Measurements from ENCODE around the gene CCL11. TPM values are rescaled to one million over a fixed set of nuclear protein-coding genes. Genes with fewer than 3 reads are reported as not detected.

CCL11 gene
- total RNA-seq, 4 donors from 2014 or later = not detected

DNA sequence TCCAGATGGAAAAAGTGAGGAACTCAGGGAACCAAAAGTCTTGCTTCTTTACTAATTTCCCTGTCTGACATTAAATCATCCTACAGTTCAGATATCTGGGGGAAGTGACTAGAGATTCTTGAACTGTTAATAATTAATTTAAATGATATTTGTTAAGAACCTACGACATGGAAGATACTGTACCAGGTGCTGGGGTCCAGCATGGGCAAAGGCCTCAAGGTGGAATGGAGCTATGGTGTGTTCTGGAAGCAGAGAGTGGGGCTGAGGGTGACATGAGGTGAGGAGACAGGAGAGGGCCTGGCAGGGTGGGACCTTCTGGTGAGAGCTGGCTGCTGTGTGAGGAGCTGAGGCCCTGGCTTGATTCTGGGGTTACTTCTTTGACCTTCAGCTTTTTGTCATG lies 36.5 kb upstream of the CCL11 start:
- WGBS = 67% methylated on average over 1 of the region's 1 CpG
- H3K27me3 ChIP-seq = no peaks in the 10 kb centered on the region
- no peak for TF ChIP-seq POLR2AphosphoS5 (IDR thresholded peaks at IDR 0.05)
- H3K9me3 ChIP-seq = no peaks in the 10 kb centered on the region
- no peak overlapping the region for H3K27ac ChIP-seq
- H3K4me1 ChIP-seq = peaks cover 64% of the 10 kb centered on the region
- no peak for DNase-seq (ENCODE audit: low spot score in 2 of 2)
- H3K36me3 ChIP-seq = no peaks in the 10 kb centered on the region
- no peak overlapping the region for H3K4me3 ChIP-seq

GRCh38 chr17:34249478-34249877 lies 36.1 kb upstream of the CCL11 start:
- WGBS = no CpG with 5 or more reads among the region's 1 CpG
- Histone ChIP-seq H3K36me3 (no peaks in the 10 kb centered on the region), H3K4me3 (no peak overlapping the region), H3K27me3 (no peaks in the 10 kb centered on the region), H3K4me1 (peaks cover 64% of the 10 kb centered on the region), H3K27ac (no peak overlapping the region), H3K9me3 (no peaks in the 10 kb centered on the region)
- TF ChIP-seq EP300 (IDR thresholded peaks at IDR 0.05) = no peak
- TF ChIP-seq POLR2A (IDR thresholded peaks at IDR 0.05) = no peak
- no peak for TF ChIP-seq CTCF (IDR thresholded peaks at IDR 0.05)
- no peak for TF ChIP-seq POLR2AphosphoS5 (IDR thresholded peaks at IDR 0.05)
- no peak for DNase-seq (ENCODE audit: low spot score in 2 of 2)

- Histone ChIP-seq H3K36me3 (no peaks in the 10 kb centered on the region), H3K27ac (no peak overlapping the region), H3K27me3 (no peaks in the 10 kb centered on the region), H3K4me3 (no peak overlapping the region), H3K9me3 (no peaks in the 10 kb centered on the region), H3K4me1 (peaks cover 81% of the 10 kb centered on the region)
- WGBS = 98% methylated on average over 3 of the region's 3 CpGs
- TF ChIP-seq POLR2A (IDR thresholded peaks at IDR 0.05) = no peak
- no peak for TF ChIP-seq POLR2AphosphoS5 (IDR thresholded peaks at IDR 0.05)
- no peak for DNase-seq (ENCODE audit: low spot score in 2 of 2)
These were observed 34.4 kb upstream of the CCL11 start for GRCh38 chr17:34251186-34251585.

DNA sequence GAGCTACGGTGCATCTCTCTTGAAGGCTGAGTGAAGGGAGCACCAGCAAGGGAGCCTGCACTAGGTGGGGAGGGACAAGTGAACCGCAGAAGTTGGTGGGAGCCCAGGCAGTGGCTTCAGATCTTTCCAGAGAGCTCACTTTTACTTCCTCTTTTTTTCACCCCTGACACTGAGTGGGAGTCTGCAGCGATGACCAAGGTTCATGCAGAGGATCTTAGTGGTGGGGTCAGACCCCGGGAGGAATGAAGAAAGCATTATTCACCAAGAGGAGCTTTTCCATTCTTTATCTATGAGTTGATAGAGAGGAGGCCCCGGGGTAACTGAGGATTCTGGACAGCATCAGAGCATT lies 33.5 kb upstream of the CCL11 start:
- TF ChIP-seq POLR2A (IDR thresholded peaks at IDR 0.05) (no peak), CTCF (IDR thresholded peaks at IDR 0.05) (no peak), POLR2AphosphoS5 (IDR thresholded peaks at IDR 0.05) (no peak), EP300 (IDR thresholded peaks at IDR 0.05) (no peak)
- DNase-seq (ENCODE audit: low spot score in 2 of 2) = no peak
- Histone ChIP-seq H3K9me3 (no peaks in the 10 kb centered on the region), H3K36me3 (no peaks in the 10 kb centered on the region), H3K27ac (peak overlapping the region; percentile 86), H3K27me3 (no peaks in the 10 kb centered on the region), H3K4me3 (no peak overlapping the region), H3K4me1 (peaks cover 85% of the 10 kb centered on the region)
- WGBS = 32% methylated on average over 5 of the region's 5 CpGs

GRCh38 chr17:34252444-34253138 lies 33.0 kb upstream of the CCL11 start:
- WGBS = 4% methylated on average over 6 of the region's 6 CpGs

GRCh38 chr17:34253139-34253525 lies 32.4 kb upstream of the CCL11 start:
- 64% methylated on average over 3 of the region's 3 CpGs for WGBS
- Histone ChIP-seq H3K4me3 (no peak overlapping the region), H3K27me3 (no peaks in the 10 kb centered on the region), H3K27ac (peak overlapping the region; percentile 86), H3K9me3 (no peaks in the 10 kb centered on the region), H3K4me1 (peaks cover 80% of the 10 kb centered on the region), H3K36me3 (no peaks in the 10 kb centered on the region)
- TF ChIP-seq POLR2AphosphoS5 (IDR thresholded peaks at IDR 0.05) (no peak), CTCF (IDR thresholded peaks at IDR 0.05) (no peak), EP300 (IDR thresholded peaks at IDR 0.05) (no peak), POLR2A (IDR thresholded peaks at IDR 0.05) (no peak)
- DNase-seq (ENCODE audit: low spot score in 2 of 2) = no peak

More at GRCh38 chr17:34252444-34253138, 33.0 kb upstream of the CCL11 start:
- peak overlapping the region; percentile 86 for H3K27ac ChIP-seq
- no peak overlapping the region for H3K4me3 ChIP-seq
- TF ChIP-seq POLR2A (IDR thresholded peaks at IDR 0.05) (no peak), CTCF (IDR thresholded peaks at IDR 0.05) (no peak), POLR2AphosphoS5 (IDR thresholded peaks at IDR 0.05) (peak; percentile 14 to 79 (median 16))
- H3K36me3 ChIP-seq = no peaks in the 10 kb centered on the region
- H3K9me3 ChIP-seq = no peaks in the 10 kb centered on the region
- peaks cover 85% of the 10 kb centered on the region for H3K4me1 ChIP-seq
- H3K27me3 ChIP-seq = no peaks in the 10 kb centered on the region
- peak; percentile 95 for DNase-seq (ENCODE audit: low spot score in 2 of 2)
